Glutamatergic neuron (in vitro differentiated cells): Measurements from ENCODE around the gene GALK2. TPM values are rescaled to one million over a fixed set of nuclear protein-coding genes. Genes with fewer than 3 reads are reported as not detected.
"Not testable (repeated sequence)": the region's sequence is repeated elsewhere in the genome, so short reads cannot be mapped to it uniquely, and the experiment has no call there.

Experiments
- DNase-seq: peaks from one replicate; pipeline ENCODE4 v3.0.0; 2022
- H3K27ac Mint-ChIP-seq: one replicate; pipeline ENCODE4 v1.8.0; 2020; ENCODE audit warnings: mild to moderate bottlenecking, mixed read lengths, inconsistent platforms; ENCODE audit not compliant: unreplicated experiment
- H3K27me3 Mint-ChIP-seq: one replicate; pipeline ENCODE4 v1.8.0; 2020; ENCODE audit warnings: mild to moderate bottlenecking, moderate library complexity, mixed read lengths, inconsistent platforms; ENCODE audit not compliant: unreplicated experiment
- H3K36me3 Mint-ChIP-seq: one replicate; pipeline ENCODE4 v1.8.0; 2020; ENCODE audit warnings: mild to moderate bottlenecking, mixed read lengths, inconsistent platforms; ENCODE audit not compliant: unreplicated experiment
- H3K4me1 Mint-ChIP-seq: one replicate; pipeline ENCODE4 v1.8.0; 2020; ENCODE audit warnings: mild to moderate bottlenecking, low read depth, mixed read lengths, inconsistent platforms; ENCODE audit not compliant: unreplicated experiment
- H3K4me3 Mint-ChIP-seq: one replicate; pipeline ENCODE4 v1.8.0; 2020; ENCODE audit warnings: mild to moderate bottlenecking, mixed read lengths, inconsistent platforms; ENCODE audit not compliant: unreplicated experiment
- H3K9me3 Mint-ChIP-seq: one replicate; pipeline ENCODE4 v1.8.0; 2020; ENCODE audit warnings: mild to moderate bottlenecking, moderate library complexity, mixed read lengths, inconsistent platforms; ENCODE audit not compliant: unreplicated experiment
- CTCF ChIP-seq: fragments of 200-600 bp; sonication (generic); IDR thresholded peaks from one replicate; pipeline ENCODE4 v1.5.0; 2021; ENCODE audit not compliant: partially characterized antibody, unreplicated experiment
- total RNA-seq: library from RNA; stranded (reverse); fragmentation: NEBNext Ultra II Directional; extraction: Animal tissue kit (Norgen Biotek cat#: 25700); gene quantifications from one replicate; pipeline ENCODE4 v1.2.1, GENCODE V29; 2021; ENCODE audit not compliant: unreplicated experiment

Gene GALK2
- total RNA-seq, 1 donor from 2014 or later: 19.9 TPM

- Mint-ChIP-seq H3K27me3 (no peaks in the 10 kb centered on the region), H3K4me1 (no peaks in the 10 kb centered on the region), H3K4me3 (no peak overlapping the region), H3K9me3 (no peaks in the 10 kb centered on the region), H3K36me3 (peaks cover 12% of the 10 kb centered on the region), H3K27ac (no peak overlapping the region)
- no peak for DNase-seq
- no peak for TF ChIP-seq CTCF
Measured at GRCh38 chr15:49174902-49175301, 4.9 kb downstream of the GALK2 start.

- not testable (repeated sequence) for H3K9me3 Mint-ChIP-seq, H3K4me3 Mint-ChIP-seq, DNase-seq, H3K27me3 Mint-ChIP-seq, H3K27ac Mint-ChIP-seq, H3K4me1 Mint-ChIP-seq
- H3K36me3 Mint-ChIP-seq: peaks cover 12% of the 10 kb centered on the region
Measured at GRCh38 chr15:49175582-49176397, 5.7 kb downstream of the GALK2 start.

- Mint-ChIP-seq H3K9me3 (peaks cover 4% of the 10 kb centered on the region), H3K4me3 (no peak overlapping the region), H3K36me3 (peaks cover 12% of the 10 kb centered on the region), H3K27me3 (no peaks in the 10 kb centered on the region), H3K4me1 (peaks cover 7% of the 10 kb centered on the region), H3K27ac (no peak overlapping the region)
- DNase-seq: no peak
- TF ChIP-seq CTCF: no peak
Measured at GRCh38 chr15:49178497-49178896, 8.4 kb downstream of the GALK2 start.

- Mint-ChIP-seq H3K36me3 (peaks cover 12% of the 10 kb centered on the region), H3K27me3 (no peaks in the 10 kb centered on the region), H3K4me3 (no peak overlapping the region), H3K9me3 (peaks cover 4% of the 10 kb centered on the region), H3K4me1 (peaks cover 7% of the 10 kb centered on the region), H3K27ac (no peak overlapping the region)
- no peak for TF ChIP-seq CTCF
- DNase-seq: no peak
Measured at GRCh38 chr15:49179433-49180190, 9.6 kb downstream of the GALK2 start.

- H3K4me3 Mint-ChIP-seq: no peak overlapping the region
- no peaks in the 10 kb centered on the region for H3K27me3 Mint-ChIP-seq
- H3K27ac Mint-ChIP-seq: no peak overlapping the region
- H3K36me3 Mint-ChIP-seq: no peaks in the 10 kb centered on the region
- H3K4me1 Mint-ChIP-seq: peaks cover 7% of the 10 kb centered on the region
- no peak for TF ChIP-seq CTCF
- peaks cover 4% of the 10 kb centered on the region for H3K9me3 Mint-ChIP-seq
- no peak for DNase-seq
Measured at GRCh38 chr15:49182128-49182527, 12.1 kb downstream of the GALK2 start.

- H3K4me1 Mint-ChIP-seq, H3K36me3 Mint-ChIP-seq, H3K27ac Mint-ChIP-seq, H3K9me3 Mint-ChIP-seq, H3K27me3 Mint-ChIP-seq, H3K4me3 Mint-ChIP-seq, DNase-seq: not testable (repeated sequence)
Measured at GRCh38 chr15:49183741-49184140, 13.7 kb downstream of the GALK2 start.
